SU-DHL-6 (cell line): Measurements from ENCODE around the gene CNP.

Experiments
- H2AFZ ChIP-seq: fragments of 200-600 bp; sonication (generic); 2 replicates; pipeline ENCODE4 v1.6.1; 2014; ENCODE audit warnings: low read depth, mild to moderate bottlenecking, moderate library complexity, mixed read lengths, antibody characterized with exemption, low read length; ENCODE audit not compliant: severe bottlenecking
- H3F3A ChIP-seq: fragments of 200-600 bp; shearing (Covaris generic); 2 replicates; pipeline ENCODE4 v1.6.0; 2016; ENCODE audit warnings: antibody characterized with exemption, mild to moderate bottlenecking; ENCODE audit not compliant: insufficient read depth
- H3K27ac ChIP-seq: fragments of 200-600 bp; sonication (generic); 2 replicates; pipeline ENCODE4 v1.5.1; 2016; ENCODE audit warnings: low read depth, mild to moderate bottlenecking, low read length, moderate library complexity, mixed read lengths
- H3K27me3 ChIP-seq: fragments of 200-600 bp; sonication (generic), shearing (Covaris generic); 2 replicates; pipeline ENCODE4 v1.6.0; 2014; ENCODE audit warnings: mild to moderate bottlenecking, low read length
- H3K36me3 ChIP-seq: fragments of 200-600 bp; sonication (generic); 2 replicates; pipeline ENCODE4 v1.6.1; 2014; ENCODE audit warnings: mild to moderate bottlenecking, low read length, mixed read lengths
- H3K4me2 ChIP-seq: fragments of 300-600, 200-600 bp; shearing (Covaris generic), sonication (generic); 2 replicates; pipeline ENCODE4 v1.6.0; 2014; ENCODE audit warnings: low read length, low read depth, mild to moderate bottlenecking; ENCODE audit not compliant: poor library complexity, severe bottlenecking
- H3K4me3 ChIP-seq: fragments of 200-600 bp; sonication (generic); 2 replicates; pipeline ENCODE4 v1.5.1; 2014; ENCODE audit warnings: antibody characterized with exemption, low read length, mild to moderate bottlenecking, mixed read lengths; ENCODE audit not compliant: insufficient read depth, poor library complexity, severe bottlenecking
- H3K79me2 ChIP-seq: fragments of 200-600 bp; sonication (generic); 2 replicates; pipeline ENCODE4 v1.6.1; 2014; ENCODE audit warnings: mild to moderate bottlenecking, low read length, moderate library complexity; ENCODE audit not compliant: insufficient read depth
- H3K9ac ChIP-seq: fragments of 200-600 bp; sonication (generic); 2 replicates; pipeline ENCODE4 v1.7.0; 2014; ENCODE audit warnings: mild to moderate bottlenecking, low read length
- H3K9me2 ChIP-seq: fragments of 200-600 bp; sonication (generic); replicated peaks from 2 replicates; pipeline ENCODE4 v1.6.1; 2014; ENCODE audit warnings: low read length; ENCODE audit not compliant: insufficient read depth
- H3K9me3 ChIP-seq: fragments of 200-600 bp; sonication (generic); 2 replicates; pipeline ENCODE4 v1.6.1; 2014; ENCODE audit warnings: low read length, mixed read lengths; ENCODE audit not compliant: insufficient read depth
- H4K20me1 ChIP-seq: fragments of 200-600 bp; sonication (generic); 2 replicates; pipeline ENCODE4 v1.6.1; 2014; ENCODE audit warnings: low read depth, mild to moderate bottlenecking, antibody characterized with exemption, low read length, moderate library complexity, mixed read lengths
- EZH2phosphoT487 ChIP-seq: fragments of 200-600 bp; sonication (generic), shearing (Covaris generic); conservative IDR thresholded peaks from 2 replicates; pipeline ENCODE4 v1.6.1; 2018; ENCODE audit warnings: mild to moderate bottlenecking, antibody characterized with exemption, low read length, moderate library complexity, mixed read lengths
- TF ChIP-seq, protein P1 (sequence below): fragments of 200-600 bp; sonication (generic); IDR thresholded peaks from one replicate; pipeline ENCODE4 v1.5.1; 2017; ENCODE audit warnings: antibody characterized with exemption, mild to moderate bottlenecking, low read length, moderate library complexity; ENCODE audit not compliant: insufficient read depth, poor library complexity, severe bottlenecking

CNP gene

DNA sequence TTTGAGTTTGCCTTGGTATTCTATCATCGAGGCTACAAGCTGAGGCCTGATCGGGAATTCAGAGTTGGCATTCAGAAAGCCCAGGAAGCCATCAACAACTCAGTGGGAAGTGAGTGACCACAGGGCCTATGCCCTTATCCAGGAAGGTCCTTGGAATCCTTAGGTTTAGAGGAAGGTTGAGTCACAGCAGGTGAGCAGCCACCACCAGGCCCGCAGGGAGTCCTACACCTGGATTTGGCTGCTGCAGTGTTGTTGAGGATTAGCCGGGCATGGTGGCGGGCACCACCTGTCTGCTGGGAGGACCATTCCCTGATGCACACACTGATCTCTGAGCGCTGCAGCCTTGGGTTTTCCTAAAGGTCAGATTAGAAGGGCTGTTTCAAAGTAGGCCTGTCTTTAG lies 31.0 kb upstream of the CNP start:
- Histone ChIP-seq H3K79me2 (no peaks in the 10 kb centered on the region), H3K27ac (no peak overlapping the region), H3K27me3 (no peaks in the 10 kb centered on the region), H3K36me3 (no peaks in the 10 kb centered on the region), H3K9me2 (no peaks in the 10 kb centered on the region), H3K9ac (no peak overlapping the region), H2AFZ (no peak overlapping the region), H3K4me3 (no peak overlapping the region), H4K20me1 (no peaks in the 10 kb centered on the region), H3F3A (no peaks in the 10 kb centered on the region), H3K9me3 (no peaks in the 10 kb centered on the region), H3K4me2 (no peak overlapping the region)
- TF ChIP-seq, protein P1, sequence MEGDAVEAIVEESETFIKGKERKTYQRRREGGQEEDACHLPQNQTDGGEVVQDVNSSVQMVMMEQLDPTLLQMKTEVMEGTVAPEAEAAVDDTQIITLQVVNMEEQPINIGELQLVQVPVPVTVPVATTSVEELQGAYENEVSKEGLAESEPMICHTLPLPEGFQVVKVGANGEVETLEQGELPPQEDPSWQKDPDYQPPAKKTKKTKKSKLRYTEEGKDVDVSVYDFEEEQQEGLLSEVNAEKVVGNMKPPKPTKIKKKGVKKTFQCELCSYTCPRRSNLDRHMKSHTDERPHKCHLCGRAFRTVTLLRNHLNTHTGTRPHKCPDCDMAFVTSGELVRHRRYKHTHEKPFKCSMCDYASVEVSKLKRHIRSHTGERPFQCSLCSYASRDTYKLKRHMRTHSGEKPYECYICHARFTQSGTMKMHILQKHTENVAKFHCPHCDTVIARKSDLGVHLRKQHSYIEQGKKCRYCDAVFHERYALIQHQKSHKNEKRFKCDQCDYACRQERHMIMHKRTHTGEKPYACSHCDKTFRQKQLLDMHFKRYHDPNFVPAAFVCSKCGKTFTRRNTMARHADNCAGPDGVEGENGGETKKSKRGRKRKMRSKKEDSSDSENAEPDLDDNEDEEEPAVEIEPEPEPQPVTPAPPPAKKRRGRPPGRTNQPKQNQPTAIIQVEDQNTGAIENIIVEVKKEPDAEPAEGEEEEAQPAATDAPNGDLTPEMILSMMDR = no peak
- TF ChIP-seq EZH2phosphoT487 = no peak

DNA sequence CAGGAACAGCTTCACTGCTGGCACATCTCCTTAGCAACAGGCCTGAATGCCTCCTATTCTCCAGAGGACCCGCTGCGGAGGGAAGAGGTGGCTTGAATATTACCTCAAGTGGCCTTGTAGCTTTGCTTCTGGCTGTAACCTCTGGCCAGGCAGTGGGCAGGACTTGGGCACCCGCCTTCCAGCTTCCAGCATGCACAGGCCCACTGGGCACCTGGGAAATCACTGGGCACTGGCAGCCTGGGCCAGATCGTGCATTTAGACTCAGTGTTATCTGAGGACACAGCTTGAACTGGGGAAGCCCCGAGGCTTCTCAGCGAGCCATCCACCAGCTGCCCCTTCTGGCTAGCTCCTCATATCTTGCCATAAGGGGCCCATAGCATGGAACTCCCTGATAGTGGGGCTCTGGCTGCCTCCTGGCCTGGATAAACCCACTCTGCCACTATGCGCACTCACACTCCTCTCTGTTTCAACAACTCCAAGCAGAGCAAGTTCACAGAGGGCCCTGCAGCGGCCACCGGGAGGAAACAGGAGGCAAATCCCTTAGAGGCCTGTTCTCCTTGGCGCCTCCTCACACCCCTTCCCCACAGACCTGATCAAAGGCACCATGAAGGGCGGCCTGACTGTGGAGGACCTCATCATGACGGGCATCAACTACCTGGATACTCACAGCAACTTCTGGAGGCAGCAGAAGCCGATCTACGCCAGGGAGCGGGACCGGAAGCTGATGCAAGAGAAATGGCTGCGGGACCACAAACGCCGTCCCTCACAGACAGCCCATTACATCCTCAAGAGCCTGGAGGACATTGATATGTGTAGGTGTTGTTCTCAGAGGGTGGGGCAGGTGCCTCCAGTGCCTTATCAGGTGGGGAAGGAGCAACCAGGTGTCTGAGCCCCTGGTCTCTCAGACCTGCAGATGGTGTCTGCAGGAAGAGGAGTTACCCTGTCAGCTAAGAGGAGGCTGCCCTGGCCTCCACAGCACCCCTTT lies 28.3 kb upstream of the CNP start:
- no peaks in the 10 kb centered on the region for H3K36me3 ChIP-seq
- TF ChIP-seq, protein P1 = no peak
- no peak for TF ChIP-seq EZH2phosphoT487
- no peaks in the 10 kb centered on the region for H3K9me2 ChIP-seq
- no peak overlapping the region for H2AFZ ChIP-seq
- H4K20me1 ChIP-seq = no peaks in the 10 kb centered on the region
- no peak overlapping the region for H3K4me2 ChIP-seq
- H3F3A ChIP-seq = no peaks in the 10 kb centered on the region
- no peaks in the 10 kb centered on the region for H3K27me3 ChIP-seq
- H3K9me3 ChIP-seq = no peaks in the 10 kb centered on the region
- no peaks in the 10 kb centered on the region for H3K79me2 ChIP-seq
- H3K27ac ChIP-seq = no peak overlapping the region
- no peak overlapping the region for H3K4me3 ChIP-seq
- H3K9ac ChIP-seq = no peak overlapping the region

DNA sequence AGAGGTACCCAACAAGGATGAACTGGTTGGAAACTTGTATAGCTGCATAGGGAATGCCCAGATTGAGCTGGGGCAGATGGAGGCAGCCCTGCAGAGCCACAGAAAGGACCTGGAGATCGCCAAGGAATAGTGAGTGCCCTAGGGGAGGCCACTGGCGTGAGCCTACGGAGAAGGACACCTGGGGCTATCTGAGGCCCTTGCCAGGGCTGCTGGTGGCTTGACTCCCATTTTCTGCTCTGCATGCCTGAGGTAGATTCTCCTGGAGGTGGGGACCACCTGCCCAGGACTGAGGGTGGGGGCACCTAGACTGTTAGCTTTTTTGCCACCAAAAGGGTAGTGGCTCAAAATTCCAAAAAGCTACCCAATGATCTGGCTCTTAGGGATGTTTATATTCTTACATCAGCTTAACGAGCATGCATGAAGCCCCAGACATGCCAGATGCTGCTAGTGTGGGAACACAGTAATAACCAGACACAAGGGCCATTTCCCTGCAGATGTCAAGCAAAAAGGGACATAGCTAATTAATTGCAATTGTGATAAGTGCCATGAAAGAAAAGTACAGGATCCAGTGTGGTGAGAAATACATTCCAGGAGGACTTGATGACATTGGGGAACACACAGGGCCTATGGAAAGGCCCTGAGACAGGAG lies 27.4 kb upstream of the CNP start:
- Histone ChIP-seq H3K4me2 (no peak overlapping the region), H3K9ac (no peak overlapping the region)

More for the DNA sequence above, 27.4 kb upstream of the CNP start:
- TF ChIP-seq, protein P1 = no peak
- no peak for TF ChIP-seq EZH2phosphoT487
- Histone ChIP-seq H3K36me3 (no peaks in the 10 kb centered on the region), H4K20me1 (no peaks in the 10 kb centered on the region), H3K9me3 (no peaks in the 10 kb centered on the region), H3F3A (no peaks in the 10 kb centered on the region), H3K27me3 (no peaks in the 10 kb centered on the region), H3K27ac (no peak overlapping the region), H3K79me2 (no peaks in the 10 kb centered on the region), H2AFZ (no peak overlapping the region), H3K4me3 (no peak overlapping the region), H3K9me2 (no peaks in the 10 kb centered on the region)
